SK-N-SH (cell line): ENCODE data around the gene MRPS2. TPM values are rescaled to one million over a fixed set of nuclear protein-coding genes. Genes with fewer than 3 reads are reported as not detected.

Experiments used
- CTCF ChIA-PET: fragments of 300-600, 350-600 bp; formaldehyde crosslinking; extraction: SDS; loops from one replicate; lab custom pipeline; 2021; lab: Yijun Ruan, JAX
- POLR2A ChIA-PET: fragments of 350-600 bp; sonication (Branson Sonifier 250); formaldehyde crosslinking; extraction: SDS; loops from one replicate; lab custom pipeline; 2020; ENCODE audit warnings: antibody characterized with exemption, inconsistent platforms; lab: Yijun Ruan, JAX
- DNase-seq: peaks from one replicate; pipeline ENCODE4 v3.0.0; 2012
- H2AFZ ChIP-seq: fragments of 200-600 bp; sonication (generic); 2 replicates; pipeline ENCODE4 v1.8.1; 2016; ENCODE audit warnings: antibody characterized with exemption, mild to moderate bottlenecking, low read depth
- H3F3A ChIP-seq: fragments of 200-600 bp; sonication (generic); replicated peaks from 2 replicates; pipeline ENCODE3; 2016; ENCODE audit warnings: antibody characterized with exemption, mild to moderate bottlenecking; ENCODE audit not compliant: insufficient read depth
- H3K27ac ChIP-seq, 2 experiments: fragments of 200-500 bp in 1 of 2; fragments of 200-600 bp in 1 of 2; sonication (Bioruptor generic) in 1 of 2; sonication (generic), shearing (Covaris generic) in 1 of 2; 2 replicates each; pipeline versions ENCODE4 v1.5.1 to v1.6.1; 2014 to 2016; ENCODE audit warnings: low read depth in 2 of 2, inconsistent platforms in 1 of 2, low read length in 1 of 2, mild to moderate bottlenecking in 1 of 2, mixed read lengths in 1 of 2
- H3K27me3 ChIP-seq: fragments of 200-600 bp; sonication (generic), shearing (Covaris generic); 2 replicates; pipeline ENCODE4 v1.6.1; 2016; ENCODE audit warnings: mixed run types; ENCODE audit not compliant: insufficient read depth
- H3K36me3 ChIP-seq, 2 experiments: fragments of 200-500 bp in 1 of 2; fragments of 200-600 bp in 1 of 2; sonication (Bioruptor generic) in 1 of 2; sonication (generic) in 1 of 2; replicated peaks in 1 of 2; 2 replicates each; pipeline versions ENCODE3 to v1.5.1; 2014 to 2016; ENCODE audit warnings: low read length in 1 of 2, mild to moderate bottlenecking in 1 of 2; ENCODE audit not compliant: insufficient read depth in 2 of 2, control insufficient read depth in 1 of 2
- H3K4me1 ChIP-seq, 2 experiments: fragments of 200-500 bp in 1 of 2; fragments of 200-600 bp in 1 of 2; sonication (Bioruptor generic) in 1 of 2; sonication (generic), shearing (Covaris generic) in 1 of 2; 2 replicates each; pipeline versions ENCODE4 v1.5.1 to v1.6.1; 2014 to 2016; ENCODE audit warnings: low read depth in 1 of 2, low read length in 1 of 2, mixed run types in 1 of 2; ENCODE audit not compliant: insufficient read depth in 2 of 2, control insufficient read depth in 1 of 2
- H3K4me2 ChIP-seq: fragments of 200-600 bp; sonication (generic), shearing (Covaris generic); 2 replicates; pipeline ENCODE4 v1.6.1; 2017; ENCODE audit warnings: mixed run types
- H3K4me3 ChIP-seq, 2 experiments: fragments of 200-500 bp in 1 of 2; fragments of 200-600 bp in 1 of 2; sonication (Bioruptor generic) in 1 of 2; sonication (generic), shearing (Covaris generic) in 1 of 2; 2 replicates each; pipeline versions ENCODE4 v1.5.1 to v1.8.1; 2014 to 2016; ENCODE audit warnings: low read depth in 2 of 2, inconsistent platforms in 1 of 2, low read length in 1 of 2, mild to moderate bottlenecking in 1 of 2, mixed read lengths in 1 of 2, moderate library complexity in 1 of 2
- H3K79me2 ChIP-seq: fragments of 200-600 bp; sonication (generic); 2 replicates; pipeline ENCODE4 v1.8.1; 2017; ENCODE audit warnings: mild to moderate bottlenecking; ENCODE audit not compliant: insufficient read depth
- H3K9ac ChIP-seq: fragments of 200-600 bp; sonication (generic); 2 replicates; pipeline ENCODE4 v1.6.1; 2017; ENCODE audit warnings: mixed run types
- H3K9me2 ChIP-seq: fragments of 200-600 bp; sonication (generic); 2 replicates; pipeline ENCODE4 v1.6.1; 2017; ENCODE audit warnings: mixed run types
- H3K9me3 ChIP-seq: fragments of 200-600 bp; sonication (generic); 2 replicates; pipeline ENCODE4 v1.6.1; 2017; ENCODE audit warnings: mixed run types, mild to moderate bottlenecking, moderate library complexity
- H4K20me1 ChIP-seq: fragments of 200-600 bp; sonication (generic); 2 replicates; pipeline ENCODE4 v1.6.1; 2017; ENCODE audit warnings: mild to moderate bottlenecking, mixed run types; ENCODE audit not compliant: insufficient read depth
- ELF1 ChIP-seq: IDR thresholded peaks from 2 replicates; pipeline ENCODE4 v1.4.0; 2012
- EP300 ChIP-seq, 2 experiments: IDR thresholded peaks; 2 replicates each; pipeline versions ENCODE4 v1.4.0 to v1.6.1; 2012; ENCODE audit warnings: borderline replicate concordance in 1 of 2, low read depth in 1 of 2, low read length in 1 of 2
- FOSL2 ChIP-seq: IDR thresholded peaks from 2 replicates; pipeline ENCODE4 v1.4.0; 2012; ENCODE audit warnings: low read depth, mild to moderate bottlenecking, moderate library complexity, borderline replicate concordance
- FOXJ3 ChIP-seq: sonication (generic); formaldehyde crosslinking; IDR thresholded peaks from 2 replicates; pipeline ENCODE4 v1.5.1; 2020; ENCODE audit warnings: mild to moderate bottlenecking, missing genetic modification reagents
- GABPA ChIP-seq: IDR thresholded peaks from 2 replicates; pipeline ENCODE4 v1.4.0; 2012; ENCODE audit warnings: low read depth, mild to moderate bottlenecking
- JUND ChIP-seq: IDR thresholded peaks from 2 replicates; pipeline ENCODE4 v1.4.0; 2012
- MEF2A ChIP-seq: IDR thresholded peaks from 2 replicates; pipeline ENCODE4 v1.4.0; 2012; ENCODE audit warnings: low read depth, borderline replicate concordance
- MXI1 ChIP-seq: IDR thresholded peaks from 2 replicates; pipeline ENCODE4 v1.6.1; 2012; ENCODE audit warnings: mild to moderate bottlenecking, low read depth, low read length, improper control_type of control experiment
- NFIC ChIP-seq: IDR thresholded peaks from 2 replicates; pipeline ENCODE4 v1.4.0; 2012; ENCODE audit warnings: borderline replicate concordance
- NRF1 ChIP-seq: IDR thresholded peaks from 2 replicates; pipeline ENCODE4 v1.6.1; 2012; ENCODE audit warnings: low read depth, mild to moderate bottlenecking, low read length
- PBX3 ChIP-seq: IDR thresholded peaks from 2 replicates; pipeline ENCODE4; 2012
- RFX5 ChIP-seq: IDR thresholded peaks from 2 replicates; pipeline ENCODE4 v1.6.1; 2012; ENCODE audit warnings: mild to moderate bottlenecking, improper control_type of control experiment, low read length
- SMC3 ChIP-seq: IDR thresholded peaks from 2 replicates; pipeline ENCODE4 v1.6.1; 2012; ENCODE audit warnings: low read depth, low read length, improper control_type of control experiment
- TCF12 ChIP-seq: IDR thresholded peaks from 2 replicates; pipeline ENCODE4 v1.4.0; 2012
- ZBTB33 ChIP-seq: IDR thresholded peaks from 2 replicates; pipeline ENCODE4 v1.4.0; 2012; ENCODE audit warnings: low read depth, borderline replicate concordance
- WGBS: methylation state at CpG from one replicate; pipeline ENCODE4 v1.1.6; 2017; ENCODE audit warnings: low lambda C conversion rate; 5-methylcytosine and 5-hydroxymethylcytosine counted together
- polyA plus RNA-seq, 3 experiments: library from polyadenylated mRNA; depleted of rRNA; stranded (reverse); fragments of >200 nt; gene quantifications; 2 replicates each; pipeline ENCODE4 v1.2.3, GENCODE V29; 2012
- TF ChIP-seq, protein P1 (sequence below): IDR thresholded peaks from 2 replicates; pipeline ENCODE4 v1.4.0; 2012; ENCODE audit warnings: low read depth
- TF ChIP-seq, protein P2 (sequence below): IDR thresholded peaks from 2 replicates; pipeline ENCODE4 v1.4.0; 2012; ENCODE audit warnings: low read depth, borderline replicate concordance

The MRPS2 gene
- polyA plus RNA-seq, 1 of the 3 experiments (the other 2 are of a cell fraction), result 113 TPM

DNA sequence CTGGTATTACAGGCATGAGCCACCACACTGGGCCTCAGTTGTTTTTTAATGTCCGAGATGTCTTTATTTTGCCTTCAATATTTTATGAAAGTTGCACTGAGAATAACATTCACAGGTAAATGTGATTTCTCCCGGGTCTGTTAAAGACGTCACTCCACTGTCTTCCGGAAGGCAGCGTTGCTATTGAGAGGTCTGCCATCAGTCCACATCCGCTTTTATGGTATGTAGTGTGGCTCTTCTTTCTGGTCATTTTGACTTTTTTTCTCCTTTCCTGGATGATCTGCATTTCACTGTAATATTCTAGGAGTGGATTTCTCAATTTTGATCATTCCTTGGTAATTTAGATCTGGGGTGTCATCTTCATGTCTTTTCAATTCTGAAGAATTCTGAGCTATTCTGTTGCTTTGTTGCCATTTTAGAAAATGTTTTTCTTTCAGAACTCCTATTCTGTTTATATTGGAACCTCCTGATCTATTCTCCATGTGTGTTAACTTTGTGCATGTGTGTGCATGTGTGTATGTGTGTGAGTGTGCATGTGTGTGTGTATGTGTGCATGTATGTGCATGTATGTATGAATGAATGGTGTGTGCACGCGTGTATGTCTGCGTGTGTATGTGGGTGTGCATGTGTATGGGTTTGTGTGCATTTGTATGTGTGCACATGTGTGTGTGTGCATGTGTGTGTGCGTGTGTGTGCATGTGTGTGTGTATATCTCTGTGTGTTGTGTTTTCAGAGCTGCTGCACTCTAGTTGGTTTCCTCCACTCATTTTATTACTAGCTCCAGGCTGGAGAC is 18.9 kb downstream of the MRPS2 start (continued):
- TF ChIP-seq, protein P1, sequence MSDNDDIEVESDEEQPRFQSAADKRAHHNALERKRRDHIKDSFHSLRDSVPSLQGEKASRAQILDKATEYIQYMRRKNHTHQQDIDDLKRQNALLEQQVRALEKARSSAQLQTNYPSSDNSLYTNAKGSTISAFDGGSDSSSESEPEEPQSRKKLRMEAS, result no peak
- TF ChIP-seq PBX3 (no peak), NRF1 (no peak), GABPA (no peak), SMC3 (no peak), JUND (no peak), MXI1 (no peak), ELF1 (no peak)

GRCh38 chr9:135520916-135521607 is 20.6 kb downstream of the MRPS2 start, which contains the start of gene LCN1:
LCN1 (plus strand) TSS chr9:135521440; CDS start chr9:135521498, 58 bp downstream.
- Histone ChIP-seq H3K36me3 (no peaks in the 10 kb centered on the region), H3K9ac (no peak within 1 kb of the TSS), H3K9me3 (no peaks in the 10 kb centered on the region), H3F3A (no peaks in the 10 kb centered on the region), H3K9me2 (no peaks in the 10 kb centered on the region), H4K20me1 (no peaks in the 10 kb centered on the region), H3K27ac (no peak within 1 kb of the TSS), H3K27me3 (no peaks in the 10 kb centered on the region), H3K4me3 (no peak within 1 kb of the TSS), H3K4me2 (no peak within 1 kb of the TSS), H3K79me2 (no peaks in the 10 kb centered on the region), H3K4me1 (no peaks in the 10 kb centered on the region; a peak in 1 of 4 replicates), H2AFZ (no peak within 1 kb of the TSS)
- ChIA-PET CTCF (no interaction called here), POLR2A (no interaction called here)
- TF ChIP-seq RFX5, result no peak
- TF ChIP-seq TCF12, result no peak
- no peak for TF ChIP-seq FOSL2
- TF ChIP-seq, protein P2, sequence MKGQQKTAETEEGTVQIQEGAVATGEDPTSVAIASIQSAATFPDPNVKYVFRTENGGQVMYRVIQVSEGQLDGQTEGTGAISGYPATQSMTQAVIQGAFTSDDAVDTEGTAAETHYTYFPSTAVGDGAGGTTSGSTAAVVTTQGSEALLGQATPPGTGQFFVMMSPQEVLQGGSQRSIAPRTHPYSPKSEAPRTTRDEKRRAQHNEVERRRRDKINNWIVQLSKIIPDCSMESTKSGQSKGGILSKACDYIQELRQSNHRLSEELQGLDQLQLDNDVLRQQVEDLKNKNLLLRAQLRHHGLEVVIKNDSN, result no peak
- TF ChIP-seq NFIC, result no peak
- TF ChIP-seq MEF2A, result no peak
- TF ChIP-seq NRF1, result no peak
- TF ChIP-seq ELF1, result no peak
- no peak for TF ChIP-seq FOXJ3
- TF ChIP-seq ZBTB33, result no peak
- TF ChIP-seq EP300 (IDR thresholded peaks at IDR 0.05; ENCODE audit: borderline replicate concordance in 1 of 2, low read depth in 1 of 2, low read length in 1 of 2), result no peak
- no peak for DNase-seq
- WGBS, result 72% methylated on average over 11 of the region's 18 CpGs
